ENCODE data around the gene PLEKHG3. TPM values are rescaled to one million over a fixed set of nuclear protein-coding genes. Genes with fewer than 3 reads are reported as not detected.

Gene PLEKHG3
- total RNA-seq, 1 experiment from 2014 or later: 75.3 TPM

- TF ChIP-seq CDX4 (CRISPR knock-in tag; IDR thresholded peaks at IDR 0.05; ENCODE audit: borderline replicate concordance) (no peak), ZMAT4 (CRISPR knock-in tag; IDR thresholded peaks at IDR 0.05) (no peak), ZNF532 (CRISPR knock-in tag; IDR thresholded peaks at IDR 0.05; ENCODE audit: borderline replicate concordance) (no peak), CREM (CRISPR knock-in tag; IDR thresholded peaks at IDR 0.05) (no peak), ETV6 (CRISPR knock-in tag; IDR thresholded peaks at IDR 0.05) (0 out of 2 replicates have a peak, but pooled peaks have one; percentile 49), TCF7 (CRISPR knock-in tag; IDR thresholded peaks at IDR 0.05; ENCODE audit: low read depth) (no peak), ATF3 (CRISPR knock-in tag; conservative IDR thresholded peaks at IDR 0.05) (no peak), ZNF219 (CRISPR knock-in tag; IDR thresholded peaks at IDR 0.05; ENCODE audit: borderline replicate concordance) (no peak), RELA (CRISPR knock-in tag; IDR thresholded peaks at IDR 0.05; ENCODE audit: borderline replicate concordance) (no peak), MXD4 (CRISPR knock-in tag; IDR thresholded peaks at IDR 0.05; ENCODE audit: borderline replicate concordance) (no peak), JUN (CRISPR knock-in tag; IDR thresholded peaks at IDR 0.05) (no peak), NR3C1 (CRISPR knock-in tag; conservative IDR thresholded peaks at IDR 0.05; ENCODE audit: low read depth) (no peak), SP1 (CRISPR knock-in tag; conservative IDR thresholded peaks at IDR 0.05) (peak; percentile 55; the same call in 1 of the 2 replicates)
- TF ChIP-seq, protein P1, sequence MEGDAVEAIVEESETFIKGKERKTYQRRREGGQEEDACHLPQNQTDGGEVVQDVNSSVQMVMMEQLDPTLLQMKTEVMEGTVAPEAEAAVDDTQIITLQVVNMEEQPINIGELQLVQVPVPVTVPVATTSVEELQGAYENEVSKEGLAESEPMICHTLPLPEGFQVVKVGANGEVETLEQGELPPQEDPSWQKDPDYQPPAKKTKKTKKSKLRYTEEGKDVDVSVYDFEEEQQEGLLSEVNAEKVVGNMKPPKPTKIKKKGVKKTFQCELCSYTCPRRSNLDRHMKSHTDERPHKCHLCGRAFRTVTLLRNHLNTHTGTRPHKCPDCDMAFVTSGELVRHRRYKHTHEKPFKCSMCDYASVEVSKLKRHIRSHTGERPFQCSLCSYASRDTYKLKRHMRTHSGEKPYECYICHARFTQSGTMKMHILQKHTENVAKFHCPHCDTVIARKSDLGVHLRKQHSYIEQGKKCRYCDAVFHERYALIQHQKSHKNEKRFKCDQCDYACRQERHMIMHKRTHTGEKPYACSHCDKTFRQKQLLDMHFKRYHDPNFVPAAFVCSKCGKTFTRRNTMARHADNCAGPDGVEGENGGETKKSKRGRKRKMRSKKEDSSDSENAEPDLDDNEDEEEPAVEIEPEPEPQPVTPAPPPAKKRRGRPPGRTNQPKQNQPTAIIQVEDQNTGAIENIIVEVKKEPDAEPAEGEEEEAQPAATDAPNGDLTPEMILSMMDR (IDR thresholded peaks at IDR 0.05): no peak
- TF ChIP-seq, protein P2, sequence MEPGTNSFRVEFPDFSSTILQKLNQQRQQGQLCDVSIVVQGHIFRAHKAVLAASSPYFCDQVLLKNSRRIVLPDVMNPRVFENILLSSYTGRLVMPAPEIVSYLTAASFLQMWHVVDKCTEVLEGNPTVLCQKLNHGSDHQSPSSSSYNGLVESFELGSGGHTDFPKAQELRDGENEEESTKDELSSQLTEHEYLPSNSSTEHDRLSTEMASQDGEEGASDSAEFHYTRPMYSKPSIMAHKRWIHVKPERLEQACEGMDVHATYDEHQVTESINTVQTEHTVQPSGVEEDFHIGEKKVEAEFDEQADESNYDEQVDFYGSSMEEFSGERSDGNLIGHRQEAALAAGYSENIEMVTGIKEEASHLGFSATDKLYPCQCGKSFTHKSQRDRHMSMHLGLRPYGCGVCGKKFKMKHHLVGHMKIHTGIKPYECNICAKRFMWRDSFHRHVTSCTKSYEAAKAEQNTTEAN (CRISPR knock-in tag; IDR thresholded peaks at IDR 0.05): peak; percentile 58; the same call in 1 of the 2 replicates
These were observed 2.6 kb upstream of the PLEKHG3 start (continued) for GRCh38 chr14:64701660-64702059.

DNA sequence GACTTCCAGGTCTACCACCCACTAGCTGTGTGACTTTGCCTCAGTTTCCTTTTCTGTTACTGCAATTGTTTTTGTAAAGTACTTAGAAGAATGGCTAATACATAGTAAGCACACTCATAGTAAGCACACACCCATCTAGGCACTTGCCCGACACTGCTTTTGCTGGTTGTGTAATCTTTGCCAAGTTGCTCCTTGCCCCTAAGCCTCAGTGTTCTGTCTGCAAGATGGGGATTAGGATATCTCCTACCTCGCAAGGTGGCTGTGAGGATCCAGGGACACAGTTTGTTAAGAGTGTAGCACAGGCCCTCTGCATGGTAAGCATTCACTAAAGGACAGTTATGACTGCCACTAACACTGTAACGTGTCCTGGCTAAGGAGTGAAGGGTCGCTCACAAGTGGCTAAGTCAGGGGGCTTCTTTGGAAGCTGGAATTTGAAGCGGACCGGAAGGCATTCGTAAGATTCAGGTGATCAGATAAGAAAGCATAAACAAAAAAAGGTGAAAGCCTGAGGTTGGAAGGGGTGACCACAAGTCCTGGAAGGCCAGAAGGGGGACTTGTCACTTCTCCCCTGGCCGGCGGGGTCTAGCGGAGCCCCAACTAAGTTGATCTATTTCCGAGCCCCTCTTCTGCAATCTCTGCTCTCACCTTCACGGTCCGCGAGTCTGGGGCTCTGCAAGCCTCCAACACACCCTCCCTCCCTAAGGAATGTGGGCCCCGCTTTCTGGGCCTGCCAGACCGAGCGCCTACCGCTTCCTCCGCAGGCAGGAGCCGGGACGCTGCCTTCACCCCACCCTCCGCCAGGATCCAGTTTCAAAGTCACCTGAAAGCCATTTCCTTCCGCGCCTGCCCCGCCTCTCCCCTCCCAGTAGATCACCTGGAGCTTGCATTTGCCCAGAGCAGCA, 1.5 kb upstream of the PLEKHG3 start:
- DNase-seq (ENCODE audit: low spot score) (peak; percentile 96), ATAC-seq (peak; percentile 69)
- Mint-ChIP-seq H3K27me3 (ENCODE audit: low read depth) (no peaks in the 10 kb centered on the region), H3K4me1 (peaks cover 76% of the 10 kb centered on the region), H3K9me3 (no peaks in the 10 kb centered on the region), H3K36me3 (no peaks in the 10 kb centered on the region), H3K4me3 (peak overlapping the region; percentile 84), H3K27ac (peak overlapping the region; percentile 97)
- POLR2A ChIA-PET: interaction anchor here (0.6 to 6.7 kb wide), 3 partner anchors 14 to 266 kb away, joined by 3 to 52 read pairs (median 4); no protein-coding TSS in a partner anchor
- CTCF ChIA-PET: interaction anchor here (0.6 to 1.8 kb wide), 5 partner anchors 14 to 174 kb away, joined by 3 to 9 read pairs (median 3); no protein-coding TSS in a partner anchor
- TF ChIP-seq MAX (CRISPR knock-in tag; IDR thresholded peaks at IDR 0.05) (peak; percentile 39; the same call in 1 of the 2 replicates), ZNF396 (CRISPR knock-in tag; IDR thresholded peaks at IDR 0.05; ENCODE audit: borderline replicate concordance) (no peak), RORB (CRISPR knock-in tag; IDR thresholded peaks at IDR 0.05) (no peak), ETV6 (CRISPR knock-in tag; IDR thresholded peaks at IDR 0.05) (peak; percentile 74), ZNF121 (CRISPR knock-in tag; IDR thresholded peaks at IDR 0.05) (peak; percentile 97), SMAD3 (CRISPR knock-in tag; IDR thresholded peaks at IDR 0.05; ENCODE audit: borderline replicate concordance) (no peak), CREM (CRISPR knock-in tag; IDR thresholded peaks at IDR 0.05) (no peak), USF2 (CRISPR knock-in tag; IDR thresholded peaks at IDR 0.05) (peak; percentile 24; the same call in 1 of the 2 replicates), FOXP4 (CRISPR knock-in tag; IDR thresholded peaks at IDR 0.05) (no peak; the same call in 1 of the 2 replicates)

All from WTC11 (cell line).